Activated naive CD8-positive, alpha-beta T cell treated with anti-CD3 and anti-CD28 coated beads, Interleukin-2, amount 10 ng/mL, durations not matched to agents 7 days and 5 days (primary cell): ENCODE data around the gene DNAH10. TPM values are rescaled to one million over a fixed set of nuclear protein-coding genes. Genes with fewer than 3 reads are reported as not detected.

ENCODE experiments used
- ATAC-seq: fragments of 150-1000 bp; cut with Tn5 transposase; one replicate; pipeline ENCODE4 v1.10.0; 2021; ENCODE audit warnings: low read depth, moderate library complexity
- POLR2A ChIA-PET: fragments of 350-600 bp; sonication (Branson Sonifier 250); formaldehyde crosslinking; loops from one replicate; lab custom pipeline; 2021; ENCODE audit warnings: antibody characterized with exemption; lab: Charles Lee
- DNase-seq: peaks from one replicate; pipeline ENCODE4 v3.0.0; 2021
- H3K27ac Mint-ChIP-seq: one replicate; pipeline ENCODE4 v1.8.0; 2022; ENCODE audit warnings: mild to moderate bottlenecking, mixed read lengths
- H3K27me3 Mint-ChIP-seq: one replicate; pipeline ENCODE4 v1.8.0; 2022; ENCODE audit warnings: mild to moderate bottlenecking, moderate library complexity, mixed read lengths
- H3K36me3 Mint-ChIP-seq: one replicate; pipeline ENCODE4 v1.8.0; 2021; ENCODE audit warnings: mild to moderate bottlenecking, mixed read lengths
- H3K4me1 Mint-ChIP-seq: one replicate; pipeline ENCODE4 v1.8.0; 2021; ENCODE audit warnings: mixed read lengths
- H3K4me3 Mint-ChIP-seq: one replicate; pipeline ENCODE4 v1.8.0; 2022; ENCODE audit warnings: mild to moderate bottlenecking, moderate library complexity, mixed read lengths
- H3K9me3 Mint-ChIP-seq: one replicate; pipeline ENCODE4 v1.8.0; 2021; ENCODE audit warnings: mixed read lengths
- total RNA-seq, 2 experiments: library from RNA; stranded (reverse); gene quantifications; one replicate each; pipeline ENCODE4 v1.2.3, GENCODE V29; 2021

DNAH10 gene
- total RNA-seq, 2 experiments from 2014 or later = 0.28 to 0.34 TPM

- POLR2A ChIA-PET = no interaction called here
- DNase-seq = no peak
- Mint-ChIP-seq H3K4me1 (no peaks in the 10 kb centered on the region), H3K27ac (no peak overlapping the region), H3K9me3 (no peaks in the 10 kb centered on the region), H3K27me3 (peaks cover 2% of the 10 kb centered on the region), H3K36me3 (no peaks in the 10 kb centered on the region), H3K4me3 (no peak overlapping the region)
- no peak for ATAC-seq
These were observed 98.3 kb downstream of the DNAH10 start for GRCh38 chr12:123860377-123860776.

GRCh38 chr12:123861392-123861791 is 99.3 kb downstream of the DNAH10 start:
- Mint-ChIP-seq H3K9me3 (no peaks in the 10 kb centered on the region), H3K4me1 (no peaks in the 10 kb centered on the region), H3K4me3 (no peak overlapping the region), H3K36me3 (no peaks in the 10 kb centered on the region), H3K27me3 (peaks cover 3% of the 10 kb centered on the region), H3K27ac (no peak overlapping the region)
- POLR2A ChIA-PET = no interaction called here
- ATAC-seq (no peak), DNase-seq (no peak)

- ATAC-seq = no peak
- no peaks in the 10 kb centered on the region for H3K36me3 Mint-ChIP-seq
- H3K27me3 Mint-ChIP-seq = peaks cover 7% of the 10 kb centered on the region
- POLR2A ChIA-PET = no interaction called here
- DNase-seq = no peak
- no peaks in the 10 kb centered on the region for H3K4me1 Mint-ChIP-seq
- no peak overlapping the region for H3K4me3 Mint-ChIP-seq
- H3K27ac Mint-ChIP-seq = no peak overlapping the region
- H3K9me3 Mint-ChIP-seq = no peaks in the 10 kb centered on the region
These were observed 105.0 kb downstream of the DNAH10 start for GRCh38 chr12:123867141-123867540.

- DNase-seq = no peak
- POLR2A ChIA-PET = no interaction called here
- no peaks in the 10 kb centered on the region for H3K36me3 Mint-ChIP-seq
- H3K9me3 Mint-ChIP-seq = no peaks in the 10 kb centered on the region
- peaks cover 7% of the 10 kb centered on the region for H3K27me3 Mint-ChIP-seq
- no peak overlapping the region for H3K27ac Mint-ChIP-seq
- no peaks in the 10 kb centered on the region for H3K4me1 Mint-ChIP-seq
- H3K4me3 Mint-ChIP-seq = no peak overlapping the region
- ATAC-seq = no peak
These were observed 106.7 kb downstream of the DNAH10 start for GRCh38 chr12:123868791-123869190.

GRCh38 chr12:123873793-123874192 is 111.7 kb downstream of the DNAH10 start:
- no peak for ATAC-seq
- Mint-ChIP-seq H3K9me3 (no peaks in the 10 kb centered on the region), H3K4me1 (no peaks in the 10 kb centered on the region), H3K27ac (no peak overlapping the region), H3K27me3 (peaks cover 2% of the 10 kb centered on the region), H3K36me3 (no peaks in the 10 kb centered on the region), H3K4me3 (no peak overlapping the region)
- POLR2A ChIA-PET = no interaction called here
- no peak for DNase-seq

- DNase-seq (no peak), ATAC-seq (no peak)
- no peaks in the 10 kb centered on the region for H3K4me1 Mint-ChIP-seq
- H3K27me3 Mint-ChIP-seq = peaks cover 3% of the 10 kb centered on the region
- no peak overlapping the region for H3K4me3 Mint-ChIP-seq
- no peak overlapping the region for H3K27ac Mint-ChIP-seq
- H3K9me3 Mint-ChIP-seq = no peaks in the 10 kb centered on the region
- no peaks in the 10 kb centered on the region for H3K36me3 Mint-ChIP-seq
- POLR2A ChIA-PET = no interaction called here
These were observed 115.9 kb downstream of the DNAH10 start for GRCh38 chr12:123877968-123878367.

GRCh38 chr12:123879101-123879500 is 117.0 kb downstream of the DNAH10 start:
- DNase-seq (no peak), ATAC-seq (no peak)
- no peak overlapping the region for H3K4me3 Mint-ChIP-seq
- no peak overlapping the region for H3K27ac Mint-ChIP-seq
- H3K4me1 Mint-ChIP-seq = no peaks in the 10 kb centered on the region
- H3K27me3 Mint-ChIP-seq = peaks cover 3% of the 10 kb centered on the region
- no peaks in the 10 kb centered on the region for H3K9me3 Mint-ChIP-seq
- H3K36me3 Mint-ChIP-seq = no peaks in the 10 kb centered on the region
- POLR2A ChIA-PET = no interaction called here

- DNase-seq (no peak), ATAC-seq (no peak)
- Mint-ChIP-seq H3K9me3 (no peaks in the 10 kb centered on the region), H3K27ac (no peak overlapping the region), H3K4me3 (no peak overlapping the region), H3K4me1 (no peaks in the 10 kb centered on the region), H3K27me3 (peaks cover 3% of the 10 kb centered on the region), H3K36me3 (no peaks in the 10 kb centered on the region)
- POLR2A ChIA-PET = no interaction called here
These were observed 117.6 kb downstream of the DNAH10 start for GRCh38 chr12:123879691-123880090.

GRCh38 chr12:123882161-123882705 is 120.1 kb downstream of the DNAH10 start:
- ATAC-seq = no peak
- peaks cover 13% of the 10 kb centered on the region for H3K27me3 Mint-ChIP-seq
- no peaks in the 10 kb centered on the region for H3K9me3 Mint-ChIP-seq
- no peak overlapping the region for H3K4me3 Mint-ChIP-seq
- no peaks in the 10 kb centered on the region for H3K36me3 Mint-ChIP-seq
- H3K4me1 Mint-ChIP-seq = no peaks in the 10 kb centered on the region
- no peak overlapping the region for H3K27ac Mint-ChIP-seq
- POLR2A ChIA-PET = no interaction called here
- no peak for DNase-seq

- no peaks in the 10 kb centered on the region for H3K36me3 Mint-ChIP-seq
- no peaks in the 10 kb centered on the region for H3K9me3 Mint-ChIP-seq
- H3K27ac Mint-ChIP-seq = no peak overlapping the region
- H3K4me1 Mint-ChIP-seq = peaks cover 1% of the 10 kb centered on the region
- H3K4me3 Mint-ChIP-seq = no peak overlapping the region
- POLR2A ChIA-PET = no interaction called here
- no peak for ATAC-seq
- no peak for DNase-seq
- peaks cover 13% of the 10 kb centered on the region for H3K27me3 Mint-ChIP-seq
These were observed 124.2 kb downstream of the DNAH10 start for GRCh38 chr12:123886258-123886657.

GRCh38 chr12:123886931-123887582 is 125.0 kb downstream of the DNAH10 start:
- H3K36me3 Mint-ChIP-seq = no peaks in the 10 kb centered on the region
- H3K27me3 Mint-ChIP-seq = peaks cover 13% of the 10 kb centered on the region
- POLR2A ChIA-PET = no interaction called here
- DNase-seq (no peak), ATAC-seq (no peak)
- H3K4me3 Mint-ChIP-seq = no peak overlapping the region
- no peak overlapping the region for H3K27ac Mint-ChIP-seq
- no peaks in the 10 kb centered on the region for H3K9me3 Mint-ChIP-seq
- H3K4me1 Mint-ChIP-seq = peaks cover 1% of the 10 kb centered on the region

GRCh38 chr12:123888989-123889388 is 126.9 kb downstream of the DNAH10 start:
- no peak for ATAC-seq
- Mint-ChIP-seq H3K36me3 (no peaks in the 10 kb centered on the region), H3K27ac (no peak overlapping the region), H3K4me3 (no peak overlapping the region), H3K4me1 (peaks cover 1% of the 10 kb centered on the region), H3K27me3 (peaks cover 13% of the 10 kb centered on the region), H3K9me3 (no peaks in the 10 kb centered on the region)
- no peak for DNase-seq
- POLR2A ChIA-PET = no interaction called here

- POLR2A ChIA-PET = no interaction called here
- Mint-ChIP-seq H3K4me1 (peaks cover 1% of the 10 kb centered on the region), H3K27ac (no peak overlapping the region), H3K36me3 (no peaks in the 10 kb centered on the region), H3K27me3 (peaks cover 13% of the 10 kb centered on the region), H3K9me3 (no peaks in the 10 kb centered on the region), H3K4me3 (no peak overlapping the region)
- no peak for ATAC-seq
- DNase-seq = no peak
These were observed 127.9 kb downstream of the DNAH10 start for GRCh38 chr12:123889848-123890535.

GRCh38 chr12:123890536-123890902 is 128.4 kb downstream of the DNAH10 start:
- Mint-ChIP-seq H3K36me3 (no peaks in the 10 kb centered on the region), H3K4me3 (no peak overlapping the region), H3K27me3 (peaks cover 10% of the 10 kb centered on the region), H3K4me1 (peaks cover 1% of the 10 kb centered on the region), H3K27ac (no peak overlapping the region), H3K9me3 (no peaks in the 10 kb centered on the region)
- POLR2A ChIA-PET = no interaction called here
- ATAC-seq (no peak), DNase-seq (no peak)
